Forelimb muscle (tissue), 1 donor: Measurements from ENCODE around the gene TSSC4. TPM values are rescaled to one million over a fixed set of nuclear protein-coding genes. Genes with fewer than 3 reads are reported as not detected.
A peak's percentile ranks its signal among the peaks of the same experiment; 100 is the strongest.

ENCODE experiments used
- DNase-seq: peaks from one replicate; pipeline ENCODE4 v3.0.0-alpha.2; 2013; ENCODE audit warnings: low read depth
- polyA plus RNA-seq: library from polyadenylated mRNA; unstranded; fragments of 120-200 nt; gene quantifications from one replicate; pipeline ENCODE4 v1.2.1, GENCODE V29; 2013; ENCODE audit not compliant: insufficient read length

Gene TSSC4
- polyA plus RNA-seq, 1 donor = 20.3 TPM

DNA sequence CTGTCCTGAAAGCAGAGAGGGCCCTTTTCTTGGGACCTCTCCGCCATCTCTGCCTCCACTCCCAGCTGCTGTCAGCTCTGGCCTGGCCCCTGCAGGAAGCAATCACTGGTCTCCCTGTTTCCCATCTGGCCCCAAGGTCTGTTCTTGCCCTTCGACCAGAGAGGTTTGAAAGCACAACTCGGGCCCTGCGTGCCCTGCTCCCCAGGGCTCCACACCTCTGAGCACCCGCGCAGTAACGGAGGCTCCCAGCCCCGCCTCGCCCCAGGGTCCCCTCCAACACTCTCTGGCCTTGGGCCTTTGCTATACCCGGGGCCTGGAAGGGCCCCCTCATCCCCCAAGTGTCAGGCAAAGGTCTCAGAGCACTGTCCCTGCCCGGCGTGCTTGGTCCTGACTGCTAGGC lies 31.2 kb upstream of the TSSC4 start:
- DNase-seq = no peak

DNA sequence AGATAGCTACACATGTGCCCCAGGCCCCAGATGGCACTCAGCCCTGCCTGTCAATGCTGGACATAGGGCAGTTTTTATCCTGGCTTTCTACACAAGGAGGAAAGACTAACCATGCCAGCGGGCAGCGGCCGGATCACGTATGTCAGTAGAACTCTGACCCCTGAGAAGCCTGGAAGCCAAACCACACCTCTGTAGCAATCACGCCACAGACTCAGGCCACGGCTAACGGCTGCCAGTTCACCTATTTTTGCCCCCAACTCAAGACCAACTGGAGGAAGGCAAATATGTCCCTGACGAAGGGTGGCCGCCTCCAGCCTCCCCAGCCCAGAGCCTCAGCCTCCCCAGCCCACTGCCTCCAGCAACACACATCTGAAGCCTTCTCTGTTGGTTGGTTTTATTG lies 30.7 kb upstream of the TSSC4 start:
- DNase-seq = no peak

DNA sequence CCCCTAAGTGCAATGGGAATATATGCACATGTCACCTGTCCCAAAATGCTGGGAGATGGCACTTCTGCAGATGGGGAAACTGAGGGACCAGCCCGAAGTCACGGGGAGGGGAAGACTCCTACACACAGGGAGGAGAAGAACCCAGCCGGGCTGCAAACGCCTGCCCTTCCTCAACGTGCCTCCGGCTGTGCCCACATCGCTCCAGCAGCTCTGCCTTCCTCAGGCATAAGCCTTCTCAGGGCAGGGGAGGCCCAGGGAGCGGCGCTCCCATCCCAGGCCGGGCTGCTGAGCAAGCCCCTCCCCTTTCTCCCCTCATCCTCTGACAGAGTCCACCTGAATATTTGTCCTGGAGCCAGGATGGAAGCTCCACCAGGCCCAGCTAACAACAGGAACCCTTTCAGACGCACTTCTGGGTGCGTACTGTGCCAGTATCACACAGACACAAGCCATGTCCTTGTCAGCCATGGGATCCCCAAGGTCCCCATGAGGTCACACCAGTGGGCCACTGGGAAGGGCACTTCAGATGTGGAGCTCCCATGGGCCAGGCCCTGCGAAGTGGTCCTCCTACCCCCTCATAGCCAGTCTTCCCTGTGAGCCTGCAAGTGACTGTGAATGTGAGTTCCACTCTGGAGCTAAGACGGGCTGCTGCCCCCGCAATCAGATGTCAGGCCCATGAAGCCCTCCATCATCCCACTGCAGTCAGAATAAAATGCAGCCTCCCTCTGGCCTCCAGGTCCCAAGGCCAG lies 25.9 kb upstream of the TSSC4 start:
- no peak for DNase-seq

DNA sequence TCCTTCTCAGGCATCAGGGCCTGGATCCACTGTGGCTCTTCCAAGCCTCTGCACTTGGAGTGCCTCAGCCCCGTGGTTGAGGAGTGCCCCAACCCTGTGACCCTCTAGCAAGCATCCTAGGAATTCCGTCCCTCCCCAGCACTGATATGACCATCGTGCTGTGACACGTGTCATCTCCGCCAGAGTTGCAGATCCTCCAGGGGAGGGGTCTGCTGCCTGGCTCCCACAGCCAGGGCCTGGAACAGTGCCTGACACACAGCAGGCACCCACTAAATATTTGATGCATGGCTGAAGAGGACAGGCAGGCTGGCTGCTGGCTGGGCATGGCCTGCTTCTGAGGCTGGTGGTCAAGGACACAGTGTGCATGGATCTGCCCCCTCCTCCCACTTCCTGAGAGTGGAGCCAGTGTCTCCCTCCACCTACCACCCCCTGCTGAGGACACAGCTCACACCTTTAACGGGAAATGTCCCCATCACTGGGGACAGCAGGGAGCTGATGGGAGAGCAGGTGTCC lies 25.2 kb upstream of the TSSC4 start:
- DNase-seq = no peak

DNA sequence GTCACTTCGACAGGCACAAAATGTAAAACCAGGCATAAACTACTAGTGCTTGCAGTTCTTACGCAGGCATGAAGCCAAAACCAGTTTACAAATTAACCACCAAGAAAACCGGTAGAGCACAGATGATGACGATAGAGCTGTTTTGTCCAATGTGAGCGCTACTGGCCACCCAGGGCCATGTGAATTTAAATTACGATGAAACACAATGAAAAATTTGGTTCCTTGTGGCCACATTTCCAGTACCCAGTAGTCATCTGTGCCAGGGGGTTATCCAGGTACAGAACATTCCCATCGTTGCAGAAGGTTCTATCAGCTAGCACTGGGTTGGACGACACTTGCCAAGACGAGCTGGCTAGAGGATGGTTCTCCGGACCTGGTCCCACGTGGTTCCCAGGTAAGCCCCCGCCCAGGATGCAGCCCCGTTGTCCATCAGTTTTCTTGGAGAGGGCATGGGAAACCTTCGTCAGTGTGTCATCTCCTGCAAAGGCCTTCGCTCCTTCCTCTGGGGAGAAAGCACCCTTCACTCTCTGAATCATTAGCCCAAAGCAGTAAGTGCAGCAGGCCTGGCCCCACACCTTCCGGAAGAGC lies 24.5 kb upstream of the TSSC4 start:
- DNase-seq = no peak

DNA sequence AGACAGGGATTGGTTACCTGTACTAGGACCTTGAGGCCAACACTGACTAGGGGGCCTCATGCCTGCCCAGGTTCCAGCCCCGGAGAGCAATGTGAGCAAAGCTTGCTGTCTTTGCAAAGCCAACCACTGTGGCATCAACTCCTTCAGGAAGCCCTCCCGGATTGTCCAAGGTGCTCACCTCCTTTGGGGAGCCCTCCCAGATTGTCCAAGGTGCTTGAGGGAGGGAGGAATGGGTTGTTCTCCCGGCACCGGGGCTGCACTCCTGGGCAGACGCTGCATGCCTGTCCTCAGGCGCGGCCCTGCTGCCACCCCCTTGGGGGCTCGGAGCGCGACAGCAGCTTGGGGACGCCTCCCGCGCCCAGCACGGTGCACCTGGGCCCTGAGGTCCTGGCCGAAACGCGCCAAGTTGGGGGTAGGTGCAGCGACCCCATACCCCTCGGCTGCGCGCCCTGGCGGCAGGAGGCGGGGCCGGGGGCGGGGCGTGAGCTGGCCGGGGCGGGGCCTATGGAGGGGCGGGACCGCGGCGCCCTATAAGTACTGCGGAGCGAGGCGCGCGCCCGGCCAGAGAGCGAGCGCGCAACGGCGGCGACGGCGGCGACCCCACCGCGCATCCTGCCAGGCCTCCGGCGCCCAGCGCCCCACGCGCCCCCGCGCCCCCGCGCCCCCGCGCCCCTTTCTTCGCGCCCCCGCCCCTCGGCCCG lies 23.6 kb upstream of the TSSC4 start, which contains the start of gene CD81:
CD81 (plus strand) TSS at position 560 of the 701 bp plus-strand sequence. CDS start 240 bp downstream, outside the sequence.
- DNase-seq = no peak

DNA sequence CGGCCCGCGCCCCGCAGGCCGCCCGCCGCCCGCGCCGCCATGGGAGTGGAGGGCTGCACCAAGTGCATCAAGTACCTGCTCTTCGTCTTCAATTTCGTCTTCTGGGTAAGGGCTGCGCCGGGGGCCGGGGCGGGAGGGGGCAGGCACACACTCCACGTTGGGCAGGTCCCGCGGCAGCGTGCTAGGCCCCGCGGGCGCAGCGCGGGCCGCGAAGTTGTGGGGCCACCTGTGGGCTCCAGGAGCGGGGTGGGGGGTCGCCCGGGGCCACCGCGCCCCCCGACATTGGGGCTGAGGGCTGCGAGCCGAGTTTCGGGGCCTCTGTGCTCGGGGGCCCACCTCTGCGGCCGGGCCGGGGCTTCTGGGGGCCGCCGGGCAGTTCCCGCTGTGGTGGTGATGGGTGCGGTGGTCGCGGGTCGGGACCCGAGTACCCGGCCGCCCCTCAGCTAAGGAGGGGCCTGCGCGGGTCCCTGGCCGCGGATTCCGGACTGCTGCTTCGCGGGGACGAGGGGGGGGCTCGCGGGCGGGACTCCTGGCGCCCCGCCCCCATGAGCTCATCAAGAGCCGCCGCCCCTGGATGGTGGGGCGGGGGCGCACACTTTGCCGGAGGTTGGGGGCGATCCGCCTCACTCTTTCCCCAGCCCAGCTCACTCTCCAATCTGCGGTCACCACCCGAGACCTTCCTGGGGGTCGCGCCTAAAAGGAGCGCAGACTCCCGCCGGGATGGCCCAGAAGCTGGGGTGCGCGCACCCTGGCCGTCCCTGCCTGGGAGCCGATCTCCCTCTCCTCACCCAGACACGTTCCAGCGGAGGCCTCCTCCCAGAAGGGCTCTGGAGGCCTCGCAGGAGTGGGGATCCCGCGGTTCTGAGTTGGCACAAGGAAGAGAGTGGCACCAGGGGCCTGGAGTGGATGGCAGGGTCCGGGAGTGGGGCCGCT lies 22.8 kb upstream of the TSSC4 start:
- no peak for DNase-seq

DNA sequence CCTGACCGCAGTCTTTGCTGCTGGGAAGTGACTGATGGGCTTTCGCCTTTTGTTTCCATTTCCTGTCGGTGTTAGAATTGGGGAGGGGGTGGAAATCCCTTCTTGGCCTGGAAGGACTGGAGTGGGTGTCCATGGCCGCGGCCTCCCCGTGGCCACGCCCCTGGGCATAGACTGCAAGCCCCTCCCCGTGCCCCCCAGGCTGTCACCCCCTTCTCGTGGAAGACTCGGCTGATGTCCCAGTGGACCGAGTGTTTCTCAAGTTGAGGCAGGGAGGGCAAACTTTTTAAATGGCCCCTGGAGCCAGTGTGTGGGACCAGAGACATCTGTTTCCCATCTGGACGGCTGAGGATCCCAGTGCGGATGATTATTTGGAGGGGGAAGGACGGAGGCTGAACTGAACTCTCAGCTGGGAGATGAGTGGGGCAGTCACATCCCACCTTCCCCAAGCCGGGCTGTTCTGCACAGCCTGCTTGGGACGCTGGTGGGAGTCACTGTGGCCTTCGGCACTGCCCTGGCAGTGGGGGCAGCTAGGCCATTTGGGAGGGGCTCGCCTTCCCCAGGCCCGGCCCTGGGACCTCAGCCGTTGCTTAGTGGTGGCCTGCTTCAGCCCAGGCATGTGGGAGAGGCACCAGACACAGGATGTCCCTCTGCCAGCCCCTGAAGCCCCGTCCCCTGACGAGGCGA lies 21.9 kb upstream of the TSSC4 start:
- peak; percentile 41 for DNase-seq

DNA sequence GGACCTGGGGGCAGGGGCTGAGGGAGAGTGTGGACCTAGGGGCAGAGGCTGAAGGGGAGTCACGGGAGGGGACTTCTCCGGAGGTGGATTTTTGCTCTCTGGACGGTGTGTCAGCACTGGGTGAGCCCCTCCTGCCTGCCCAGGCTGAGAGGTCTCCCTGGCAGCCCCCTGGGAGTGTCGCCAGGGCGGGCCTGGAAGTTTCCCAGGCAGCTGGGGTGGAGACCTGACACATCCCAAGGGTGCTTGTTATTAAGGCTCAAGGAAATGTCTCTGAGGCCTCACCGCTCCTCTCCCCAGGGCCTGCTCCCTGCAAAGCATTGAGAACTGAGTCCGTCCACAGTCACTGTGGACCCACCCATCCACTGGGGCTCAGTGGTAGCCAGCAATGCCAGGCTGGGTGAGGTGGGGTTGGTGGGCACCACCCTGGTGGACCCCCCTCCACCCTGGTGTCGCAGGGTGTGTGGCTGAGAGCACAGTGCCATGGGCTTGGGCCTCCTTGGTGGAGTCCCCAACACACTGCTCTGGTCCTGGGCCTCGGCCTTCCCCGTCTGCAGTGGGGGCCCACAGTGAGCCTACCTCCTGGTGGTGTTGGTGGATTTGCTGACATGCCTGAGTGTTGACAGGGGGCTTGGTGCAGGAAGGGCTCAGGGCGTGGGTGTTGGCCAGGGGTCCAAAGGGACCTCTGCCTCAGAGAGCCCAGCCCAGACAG lies 20.9 kb upstream of the TSSC4 start:
- no peak for DNase-seq

DNA sequence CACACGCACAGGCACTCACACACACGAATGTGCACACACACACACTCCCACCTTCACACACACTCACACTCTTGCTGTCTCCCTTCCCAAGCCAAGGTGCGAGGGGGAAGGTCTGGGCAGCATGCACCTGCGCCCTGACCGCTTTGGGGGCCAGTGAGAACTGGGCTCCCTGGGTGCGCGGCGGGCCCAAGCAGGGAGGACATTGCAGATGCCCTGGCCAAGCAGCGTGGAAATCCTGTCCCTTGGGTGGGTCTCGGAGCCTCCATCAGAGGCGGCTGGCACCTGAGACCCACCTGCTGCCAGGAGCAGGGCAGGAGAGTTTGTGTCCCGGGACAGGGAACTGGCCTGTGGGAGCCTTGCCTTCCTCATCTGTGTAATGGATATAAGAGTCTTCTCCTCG lies 20.2 kb upstream of the TSSC4 start:
- DNase-seq = no peak

DNA sequence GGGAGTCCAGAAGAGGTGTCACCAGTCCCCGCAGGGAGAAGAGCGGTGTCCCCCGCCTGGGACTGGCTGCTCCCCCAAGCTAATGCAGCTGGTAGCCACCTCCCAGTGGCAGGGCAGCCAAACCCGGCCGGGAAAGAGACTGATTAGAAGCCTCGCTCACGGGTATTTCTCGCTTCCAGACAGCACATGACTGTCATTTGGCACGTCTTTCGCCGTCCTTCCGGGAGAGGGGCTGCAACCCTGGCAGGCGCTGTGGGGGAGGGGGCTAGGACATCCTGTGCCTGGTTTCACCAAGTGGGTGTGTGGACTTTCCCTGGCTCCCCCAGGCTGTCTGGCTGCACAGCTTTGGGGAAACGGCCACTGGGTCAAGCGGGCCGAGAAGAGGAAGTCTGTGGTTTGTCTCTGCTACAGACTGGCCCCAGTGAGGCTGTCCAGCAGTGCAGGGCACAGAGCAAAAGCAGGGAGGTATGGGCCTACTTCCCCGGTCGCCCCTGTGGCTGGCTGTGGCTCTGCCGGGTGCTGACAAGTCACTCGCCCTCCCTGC lies 19.7 kb upstream of the TSSC4 start:
- no peak for DNase-seq

DNA sequence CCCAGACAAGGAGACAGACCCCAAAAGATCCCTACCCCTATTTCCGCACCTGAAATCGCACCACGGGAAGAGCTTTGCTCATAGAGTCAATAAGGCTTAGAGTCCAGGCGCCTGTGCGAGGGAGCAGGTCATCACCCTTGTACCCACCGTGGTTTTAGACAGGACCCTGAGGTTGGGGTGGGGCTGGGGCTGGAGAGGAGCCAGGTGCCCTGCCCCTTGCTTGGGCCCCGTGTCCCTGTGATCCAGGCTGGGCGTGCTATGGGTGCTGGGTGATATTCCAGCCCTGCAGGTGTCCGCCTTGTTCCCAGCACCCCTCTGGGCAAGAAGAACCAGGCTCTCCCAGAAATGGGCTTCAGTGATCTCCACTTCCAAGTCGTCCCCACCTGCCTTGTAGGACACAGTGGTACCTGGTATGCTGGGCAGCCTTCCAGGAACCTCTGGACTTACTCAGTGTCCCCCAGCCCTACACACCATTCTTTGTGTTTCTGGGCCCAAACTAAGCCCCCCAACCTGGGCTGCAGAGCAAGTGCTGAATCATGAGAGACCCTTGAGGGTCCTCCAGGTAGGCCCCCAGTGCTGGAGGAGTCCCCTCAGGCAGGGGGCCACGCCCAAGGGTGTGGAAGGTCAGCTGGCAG lies 18.9 kb upstream of the TSSC4 start:
- no peak for DNase-seq

DNA sequence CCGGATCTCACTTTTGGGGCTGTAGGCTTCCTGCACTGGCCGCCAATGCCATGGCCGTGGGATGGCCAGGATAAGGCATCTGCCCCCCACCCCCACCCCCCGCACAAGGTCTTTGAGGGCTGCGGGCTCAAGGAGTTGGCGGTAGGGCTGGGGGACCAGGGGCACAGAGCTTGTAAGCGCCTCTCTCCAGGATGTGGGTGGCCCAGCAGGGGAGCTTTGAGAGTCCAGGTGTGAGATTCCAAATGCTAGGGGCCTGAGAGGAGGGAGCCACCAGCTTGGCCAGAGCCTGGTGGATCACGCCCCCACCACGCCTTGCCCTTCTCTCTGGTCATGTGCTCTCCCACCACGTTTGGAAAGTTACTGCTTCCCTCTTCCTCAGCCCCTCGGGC lies 18.4 kb upstream of the TSSC4 start:
- no peak for DNase-seq

DNA sequence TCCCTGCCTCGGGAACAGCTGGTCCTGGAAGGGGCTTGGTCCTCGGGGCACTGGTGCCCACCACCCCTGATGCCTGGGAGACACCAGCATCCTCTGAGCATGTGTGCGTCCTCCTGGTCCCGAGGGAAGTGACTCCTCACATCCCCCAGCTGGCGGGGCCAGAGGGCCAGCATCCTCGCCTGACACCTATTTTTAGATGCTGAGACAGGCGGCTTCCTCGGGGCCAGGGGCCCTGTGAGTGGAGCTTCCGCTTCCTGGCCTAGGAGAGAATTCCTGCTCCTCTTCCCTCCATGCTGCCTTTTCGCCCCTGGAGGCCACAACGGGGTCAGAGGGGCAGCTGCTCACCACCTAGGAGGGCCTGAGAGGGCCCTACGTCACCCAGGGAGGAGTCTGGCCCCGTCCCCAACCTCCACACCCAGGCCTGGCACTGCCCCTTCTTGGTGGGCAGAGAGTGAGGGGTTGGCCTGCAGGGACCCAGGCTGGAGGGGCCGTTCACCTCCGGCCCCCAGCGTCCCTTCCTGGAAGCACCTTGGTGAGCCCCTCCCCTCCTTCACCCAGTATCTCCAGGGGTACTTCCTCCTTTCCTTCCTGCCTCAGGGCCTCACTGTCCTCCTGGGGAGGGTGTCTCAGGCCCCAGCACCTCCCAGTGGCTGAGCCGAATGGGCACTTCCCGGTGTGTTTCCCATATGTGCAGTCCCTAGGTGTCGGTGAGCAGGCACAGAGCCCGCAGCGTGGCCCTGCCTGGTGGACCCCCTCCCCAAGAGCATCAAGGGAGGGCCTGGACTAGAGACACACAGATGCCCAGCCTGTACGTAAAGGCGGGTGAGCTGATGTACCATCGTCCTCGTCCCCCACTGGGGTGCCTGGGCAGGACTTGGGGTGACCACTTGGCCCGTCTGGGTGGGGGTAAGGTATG lies 17.4 kb upstream of the TSSC4 start:
- no peak for DNase-seq

DNA sequence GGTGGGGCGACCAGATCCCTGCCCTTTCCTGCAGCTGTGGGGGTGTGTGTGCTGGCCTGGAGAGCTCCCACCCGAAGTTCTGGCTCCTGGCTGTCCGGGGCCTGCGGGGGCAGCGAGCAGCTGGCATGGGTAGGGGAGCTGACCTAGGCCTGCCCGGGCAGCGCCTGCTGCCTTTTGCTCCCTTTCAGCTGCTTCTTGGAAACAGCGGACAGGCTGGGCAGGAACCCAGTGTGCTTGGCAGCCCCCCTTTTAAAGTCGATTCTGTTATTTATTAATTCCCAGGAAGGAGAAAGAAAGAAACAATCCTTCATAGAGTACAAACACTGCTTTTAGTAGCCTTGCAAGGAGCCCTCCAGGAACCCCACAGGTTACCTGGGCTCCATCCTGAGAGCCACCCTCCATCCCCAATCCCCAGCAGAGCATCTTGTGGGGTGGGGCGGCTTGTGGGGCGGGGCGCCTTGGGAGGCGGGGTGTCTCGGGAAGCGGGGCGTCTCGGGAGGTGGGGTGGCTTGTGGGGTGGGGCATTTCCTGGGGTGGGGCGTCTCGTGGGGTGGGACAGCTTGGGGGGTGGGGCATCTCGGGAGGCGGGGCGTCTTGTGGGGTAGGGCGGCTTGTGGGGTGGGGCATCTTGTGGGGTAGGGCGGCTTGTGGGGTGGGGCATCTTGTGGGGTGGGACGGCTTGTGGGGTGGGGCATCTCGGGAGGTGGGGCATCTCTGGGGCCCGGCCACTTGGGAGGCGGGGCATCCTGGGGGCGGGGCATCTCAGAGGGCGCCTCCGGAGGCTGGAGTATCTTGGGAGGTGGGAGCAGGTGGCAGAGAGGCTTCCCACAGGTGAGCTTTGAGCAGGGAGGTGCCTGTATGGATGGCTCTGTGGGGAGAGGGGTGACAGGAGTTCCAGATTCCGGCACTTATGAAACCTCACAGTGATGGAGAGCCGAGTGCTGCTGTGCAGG lies 16.4 kb upstream of the TSSC4 start:
- no peak for DNase-seq

DNA sequence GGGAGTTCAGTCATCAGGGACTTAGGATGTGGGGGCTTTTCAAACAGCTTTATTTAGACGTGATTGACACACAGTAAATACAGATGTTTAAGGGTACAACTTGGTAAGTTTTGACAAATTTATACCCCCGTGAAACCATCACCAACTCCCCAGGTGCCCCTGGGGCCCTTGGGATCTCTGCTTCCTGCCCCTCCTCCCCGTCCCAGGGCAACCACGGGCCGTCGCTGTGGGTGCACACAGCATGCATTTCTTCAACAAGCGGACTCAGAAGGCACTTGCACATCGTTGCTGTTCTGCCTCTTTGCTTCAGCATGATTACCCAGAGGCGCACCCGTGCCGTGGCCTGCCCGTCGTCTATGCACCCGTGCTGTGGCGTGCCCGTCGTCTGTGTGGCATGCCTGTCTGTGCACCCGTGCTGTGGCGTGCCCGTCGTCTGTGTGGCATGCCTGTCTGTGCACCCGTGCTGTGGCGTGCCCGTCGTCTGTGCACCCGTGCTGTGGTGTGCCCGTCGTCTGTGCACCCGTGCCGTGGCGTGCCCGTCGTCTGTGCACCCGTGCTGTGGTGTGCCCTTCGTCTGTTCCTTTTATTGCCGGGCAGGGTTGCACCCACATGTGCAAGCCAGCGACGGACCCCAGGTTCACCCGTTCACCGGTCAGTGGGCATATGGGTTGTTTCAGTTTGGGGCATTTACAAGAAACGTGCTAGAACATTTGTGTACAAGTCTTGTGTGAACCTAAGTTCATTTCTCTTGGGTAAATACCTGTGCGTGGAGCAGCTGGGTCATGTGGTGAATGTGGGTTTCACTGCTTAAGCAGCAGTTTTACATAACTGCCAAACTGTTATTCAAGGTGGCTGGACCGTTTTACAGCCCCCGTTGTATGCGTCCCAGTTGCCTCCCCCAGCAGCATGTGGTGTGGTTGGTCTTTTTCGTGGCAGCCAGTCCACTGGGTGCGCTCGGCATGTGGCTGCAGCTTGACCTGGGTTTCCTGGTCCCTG lies 15.1 kb upstream of the TSSC4 start:
- no peak for DNase-seq
